Effector CD4-positive, alpha-beta T cell (primary cell): Measurements from ENCODE around the gene SINHCAF.
"Not testable (repeated sequence)": the region's sequence is repeated elsewhere in the genome, so short reads cannot be mapped to it uniquely, and the experiment has no call there.

Source experiments
- DNase-seq: peaks from one replicate; pipeline ENCODE4 v3.0.0-alpha.2; 2020

SINHCAF gene

DNA sequence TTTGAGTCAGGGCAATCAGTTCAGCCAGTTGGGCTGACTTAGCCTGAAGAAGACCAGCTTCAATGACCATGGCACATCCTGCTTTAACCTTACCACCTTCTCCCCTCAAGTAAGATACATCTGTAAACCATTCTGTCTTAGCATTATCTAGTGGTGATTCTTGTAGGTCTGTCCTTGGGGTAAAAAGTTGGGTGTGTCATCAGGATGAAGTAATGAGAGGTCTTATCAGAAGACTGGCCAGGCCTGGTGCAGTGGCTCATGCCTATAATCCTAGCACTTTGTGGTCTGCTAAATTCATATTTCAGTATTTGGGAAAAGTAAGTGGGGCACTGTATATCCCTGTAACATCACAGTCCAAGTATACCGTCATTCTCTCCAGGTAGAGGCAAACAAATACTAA, 19.1 kb downstream of the SINHCAF start:
- no peak for DNase-seq

DNA sequence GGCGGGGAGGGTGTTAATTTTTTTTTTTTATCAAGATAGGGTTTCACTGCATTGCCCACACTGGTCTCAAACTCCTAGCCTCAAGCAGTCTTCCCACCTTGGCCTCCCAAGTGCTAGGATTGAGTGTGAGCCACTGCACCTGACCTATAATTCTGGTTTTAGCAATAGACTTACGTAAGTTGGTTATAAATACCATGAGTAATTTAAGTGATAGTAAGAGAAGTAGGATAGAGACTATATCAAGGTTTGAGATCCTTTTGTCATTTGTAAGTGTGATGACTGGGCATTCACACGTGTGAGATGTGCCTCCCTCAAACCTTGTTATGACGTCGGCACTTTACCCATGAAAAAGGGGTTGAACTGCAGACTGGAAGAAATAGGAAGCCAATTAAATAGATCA, 22.5 kb downstream of the SINHCAF start:
- no peak for DNase-seq

DNA sequence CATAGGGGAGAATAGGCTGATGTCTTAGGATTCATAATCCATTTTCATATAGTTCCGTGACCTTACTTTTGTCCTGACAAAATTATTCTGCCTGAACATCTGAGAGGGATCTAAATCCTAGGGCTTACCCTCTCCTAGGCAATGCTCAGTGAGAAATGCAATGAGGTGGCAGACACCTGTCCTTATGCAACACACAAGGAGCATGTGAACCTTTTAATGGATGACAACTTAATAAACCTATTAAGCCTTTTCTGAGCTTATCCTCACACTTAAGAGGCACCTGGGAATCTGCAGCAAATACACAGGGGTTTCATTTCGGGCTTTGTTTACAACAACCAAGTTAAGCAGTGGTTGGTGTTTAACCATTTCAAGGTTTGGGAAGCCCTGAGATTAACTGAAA, 24.6 kb downstream of the SINHCAF start:
- no peak for DNase-seq

DNA sequence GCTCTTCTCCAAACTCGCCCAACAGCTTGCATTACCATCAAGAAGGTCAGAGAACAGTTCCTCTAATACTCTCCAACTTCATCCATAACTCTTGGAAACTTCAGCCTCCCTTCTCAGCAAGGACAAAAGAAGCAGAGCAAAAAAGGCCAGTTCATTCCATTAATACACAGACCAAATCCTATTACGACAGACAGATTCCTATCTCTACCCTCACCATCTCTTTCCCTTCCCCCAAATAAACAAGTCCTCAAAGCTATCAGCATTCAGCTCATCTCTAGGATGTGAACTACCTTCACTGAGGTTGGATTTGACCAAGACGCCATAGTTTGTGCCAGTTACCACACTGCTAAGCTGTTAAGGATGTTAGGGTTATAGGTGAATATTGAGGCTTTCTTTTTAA, 25.2 kb downstream of the SINHCAF start:
- no peak for DNase-seq

DNA sequence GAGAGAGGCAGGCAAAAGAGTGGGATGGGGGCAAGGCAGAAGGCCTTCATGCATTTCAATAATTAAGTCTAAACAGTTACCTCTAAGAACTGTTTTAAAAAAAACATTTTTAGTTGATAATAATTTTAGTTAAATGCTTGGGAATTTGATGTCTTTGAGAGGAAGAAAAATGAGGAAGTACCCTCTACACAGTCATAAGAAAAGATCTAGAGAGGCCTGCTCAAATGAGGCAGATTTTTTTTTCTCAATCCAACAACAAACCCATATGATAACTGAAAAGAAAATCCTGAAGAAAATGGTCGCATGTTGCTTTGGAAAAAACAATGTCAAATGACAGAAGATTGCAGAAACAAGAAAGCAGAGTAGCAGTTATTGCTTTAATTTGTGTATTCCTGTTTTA, 25.6 kb downstream of the SINHCAF start:
- no peak for DNase-seq

DNA sequence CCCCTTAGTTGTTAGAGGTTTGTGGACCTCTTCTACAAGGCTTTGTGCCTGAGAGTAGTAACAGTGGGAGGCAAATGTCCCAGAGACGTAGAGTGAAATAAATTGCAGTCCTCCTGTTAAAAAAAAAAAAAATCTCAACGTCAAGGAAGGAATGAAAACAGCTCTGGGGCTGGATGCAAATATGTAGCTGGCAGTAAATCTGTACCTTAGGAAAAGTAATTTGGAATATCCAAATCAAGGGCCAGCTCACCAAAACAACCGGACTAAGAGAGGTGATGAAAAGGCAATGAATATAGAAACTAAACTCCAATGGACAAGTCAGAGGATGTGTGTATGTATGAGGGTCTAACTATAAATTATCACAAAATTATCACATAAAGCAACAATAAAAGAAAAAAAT, 27.0 kb downstream of the SINHCAF start:
- DNase-seq = no peak

DNA sequence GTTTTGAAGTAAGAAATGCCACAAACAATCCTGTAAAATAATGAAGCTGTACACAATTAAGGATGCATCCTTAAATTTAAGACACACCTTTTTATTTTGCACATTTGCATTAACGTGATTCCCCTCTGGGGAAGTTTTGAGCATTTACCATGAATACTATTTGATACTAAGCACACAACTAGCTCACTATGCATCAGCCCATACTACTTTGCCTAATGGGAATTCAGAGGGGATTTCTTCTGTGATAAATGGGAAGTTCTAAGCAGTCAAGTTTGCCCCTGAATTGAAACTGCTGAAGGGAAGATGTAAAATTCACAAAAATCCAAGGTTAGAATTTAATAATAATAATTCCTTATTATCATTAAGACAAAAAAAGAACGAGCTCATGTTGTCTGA, 27.4 kb downstream of the SINHCAF start:
- no peak for DNase-seq

DNA sequence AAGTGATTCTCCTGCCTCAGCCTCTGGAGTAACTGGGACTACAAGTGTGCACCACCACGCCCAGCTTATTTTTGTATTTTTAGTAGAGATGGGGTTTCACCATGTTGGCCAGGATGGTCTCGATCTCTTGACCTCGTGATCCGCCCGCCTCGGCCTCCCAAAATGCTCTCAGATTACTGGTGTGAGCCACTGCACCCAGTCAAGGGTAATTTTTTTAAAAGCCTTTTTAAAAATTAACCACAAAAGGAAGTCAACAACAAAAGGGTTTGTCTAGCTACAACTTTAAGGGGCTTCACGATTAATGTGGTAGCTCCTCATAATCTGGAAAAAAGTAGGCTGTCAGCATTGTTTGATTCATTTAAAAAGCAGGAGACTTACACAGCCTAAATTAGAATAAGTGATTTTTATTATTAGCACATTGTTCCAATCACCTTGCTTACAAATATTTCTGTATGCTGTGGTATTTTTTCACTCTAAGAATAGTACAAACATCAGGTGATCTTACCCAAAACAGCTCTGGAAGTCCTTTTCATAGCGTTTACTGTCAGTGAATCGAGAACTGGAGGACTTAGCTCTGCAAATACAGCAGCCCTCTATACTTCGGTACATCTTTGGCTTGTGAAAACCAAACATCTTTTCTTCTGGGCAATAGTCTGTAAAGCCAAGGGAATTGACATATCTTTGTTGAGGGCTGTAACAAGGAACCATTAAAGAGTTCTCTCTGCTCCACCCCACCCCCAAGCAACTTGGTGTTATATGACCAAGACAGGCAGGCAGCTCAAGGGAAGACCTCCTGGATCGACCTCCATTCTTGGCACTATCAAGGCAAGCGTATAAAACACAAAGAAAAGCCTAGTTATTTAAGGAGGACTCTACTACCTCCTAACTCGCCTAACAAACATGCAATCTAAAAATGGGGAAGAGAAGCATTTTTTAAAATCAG, 28.1 kb downstream of the SINHCAF start:
- DNase-seq = no peak

DNA sequence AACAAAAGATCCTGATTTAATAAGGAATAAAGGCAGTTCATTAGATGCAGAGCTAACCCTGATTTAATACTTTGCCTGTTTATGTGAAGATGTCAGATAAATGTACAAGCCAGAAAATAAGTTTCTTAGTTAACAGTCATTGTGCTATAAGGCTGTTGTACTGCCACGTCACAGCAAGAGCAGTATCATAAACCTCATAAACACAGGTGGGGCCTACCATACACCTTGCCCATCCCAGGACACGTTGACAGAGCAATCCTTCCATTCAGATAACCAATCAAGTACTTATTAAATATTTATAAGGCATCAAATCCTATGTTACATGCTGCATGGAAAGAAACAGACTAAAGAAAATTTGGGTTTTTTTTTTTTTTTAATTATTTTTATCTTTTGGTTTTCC, 36.5 kb downstream of the SINHCAF start:
- DNase-seq = no peak

DNA sequence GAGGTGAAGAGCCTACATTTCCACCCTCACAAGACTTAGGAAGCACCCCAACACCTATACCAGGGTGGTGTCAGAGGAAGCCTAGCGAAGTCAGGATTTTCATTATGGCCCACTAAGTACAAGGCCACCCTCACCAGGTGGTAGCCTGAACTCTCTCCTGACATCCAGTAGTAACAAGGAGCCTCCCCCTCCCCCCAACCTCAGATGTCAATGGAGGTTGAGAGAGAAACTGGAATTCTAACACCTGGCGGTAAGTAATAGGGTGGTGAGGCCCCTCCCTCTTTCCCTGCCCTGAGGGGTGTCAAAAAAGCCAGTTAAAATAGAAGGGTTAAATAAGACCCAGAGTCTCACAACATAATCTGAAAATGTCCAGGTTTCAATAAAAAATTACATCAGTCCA, 37.6 kb downstream of the SINHCAF start:
- no peak for DNase-seq

DNA sequence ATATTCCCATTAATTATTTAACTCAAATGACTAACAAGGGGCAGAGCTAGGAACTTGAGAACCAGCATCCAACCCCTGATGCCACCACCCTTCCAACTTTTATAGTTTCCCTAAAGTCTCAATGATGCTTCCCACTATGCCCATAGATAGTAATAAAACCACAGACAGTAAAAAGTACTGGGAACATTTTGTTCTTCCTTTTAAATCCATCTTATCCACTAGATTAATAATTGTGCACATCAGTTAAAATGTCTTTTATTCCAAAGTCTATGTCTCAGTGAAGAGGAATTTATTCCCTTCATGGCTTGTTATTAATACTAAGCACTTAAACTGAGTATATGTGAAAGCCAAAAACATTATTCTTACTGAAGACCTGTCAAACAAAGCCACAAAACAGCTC, 45.8 kb downstream of the SINHCAF start:
- DNase-seq = no peak

DNA sequence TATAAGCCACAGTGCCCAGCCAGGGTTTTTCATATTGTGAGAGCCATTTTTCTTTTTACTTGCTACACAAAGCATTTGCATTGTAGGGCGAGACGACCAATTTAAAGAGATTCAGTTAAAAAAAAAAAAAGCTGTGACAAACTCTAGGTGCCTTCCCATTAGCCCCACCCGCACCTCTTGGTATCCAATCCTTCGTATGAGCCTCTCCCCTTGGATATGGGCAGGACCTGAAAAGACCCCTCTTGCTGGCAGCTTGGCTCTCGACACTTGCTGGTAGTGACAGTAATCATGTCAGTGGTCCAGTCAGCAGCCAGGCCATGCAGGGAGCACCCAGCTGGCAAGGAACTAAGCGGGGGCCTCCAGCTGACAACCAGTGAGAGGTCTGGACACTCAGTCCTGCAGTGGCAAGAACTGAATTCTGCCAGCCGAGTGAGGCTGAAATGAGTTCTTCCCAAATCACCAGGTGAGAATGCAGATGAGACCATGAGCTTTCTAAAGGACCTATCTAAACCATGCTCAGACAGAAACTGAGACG, 46.5 kb downstream of the SINHCAF start:
- DNase-seq = no peak

DNA sequence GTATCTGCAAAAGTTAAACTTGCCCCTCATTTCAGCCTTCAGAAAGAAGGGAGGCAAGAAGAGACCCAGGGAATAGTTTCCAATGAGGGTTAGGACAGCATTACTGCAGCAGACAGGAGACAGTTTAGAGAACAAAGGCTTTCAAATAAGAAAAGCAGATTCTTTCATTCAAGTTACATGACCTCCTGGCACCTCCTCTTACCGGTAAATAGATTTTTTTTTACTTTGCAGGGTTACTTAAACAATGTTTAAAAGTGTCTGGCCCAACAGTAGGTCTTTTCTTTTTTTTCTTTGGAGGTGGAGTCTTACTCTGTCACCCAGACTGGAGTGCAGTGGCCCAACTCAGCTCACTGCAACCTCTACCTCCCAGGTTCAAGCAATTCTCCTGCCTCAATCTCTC, 47.1 kb downstream of the SINHCAF start:
- no peak for DNase-seq

DNA sequence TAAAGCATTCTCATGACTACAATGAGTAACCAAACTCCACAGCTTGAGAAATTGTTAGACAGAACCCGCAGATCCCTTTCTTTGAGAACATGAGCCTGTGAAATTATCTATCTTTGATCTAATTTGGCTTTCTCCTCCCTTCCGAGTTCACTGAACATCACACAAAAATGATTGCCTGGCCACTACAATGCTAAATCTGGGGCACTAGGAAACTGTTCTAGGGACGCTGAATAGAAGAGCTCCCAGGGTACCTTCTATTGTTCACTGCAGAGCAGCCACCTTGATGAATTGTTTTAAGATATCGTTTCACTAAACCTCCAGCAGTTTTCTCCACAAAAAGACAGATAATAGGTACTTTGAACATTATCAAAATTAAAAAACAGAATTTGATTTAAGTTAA, 47.5 kb downstream of the SINHCAF start:
- no peak for DNase-seq

DNA sequence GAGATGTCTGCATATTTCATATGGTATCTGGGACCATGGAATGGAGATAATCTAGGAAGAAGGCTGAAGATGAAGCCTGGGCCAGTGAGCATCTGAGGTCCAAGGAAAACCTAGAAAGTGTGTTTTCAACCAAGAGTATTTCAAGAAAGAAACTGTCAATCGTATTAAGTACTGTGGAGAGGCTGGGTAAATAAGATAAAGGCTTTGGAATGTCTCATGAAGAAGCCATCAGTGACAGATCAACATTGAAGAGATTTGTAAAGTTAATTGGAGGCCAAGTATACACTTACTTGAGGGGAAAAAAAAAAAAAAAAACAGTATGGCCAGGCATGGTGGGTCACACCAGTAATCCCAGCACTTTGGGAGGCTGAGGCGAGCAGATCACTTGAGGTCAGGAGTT, 48.9 kb downstream of the SINHCAF start:
- no peak for DNase-seq

DNA sequence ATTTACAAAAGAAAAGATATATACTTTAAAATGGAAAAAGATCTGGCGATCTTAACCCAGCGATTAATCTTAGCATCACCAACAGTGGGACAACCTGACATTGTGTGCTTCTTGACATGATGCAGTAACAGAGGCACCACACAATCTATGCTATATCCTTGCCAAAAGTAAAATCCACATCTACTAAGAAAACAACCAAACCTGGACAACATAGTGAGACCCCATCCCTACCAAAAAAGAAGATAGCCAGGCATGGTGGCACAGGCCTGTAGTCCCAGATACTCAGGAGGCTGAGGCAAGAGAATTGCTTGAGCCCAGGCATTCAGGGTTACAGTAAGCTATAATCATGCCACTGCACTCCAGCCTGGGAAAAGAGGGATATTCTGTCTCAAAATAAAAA, 50.5 kb downstream of the SINHCAF start:
- DNase-seq = no peak

DNA sequence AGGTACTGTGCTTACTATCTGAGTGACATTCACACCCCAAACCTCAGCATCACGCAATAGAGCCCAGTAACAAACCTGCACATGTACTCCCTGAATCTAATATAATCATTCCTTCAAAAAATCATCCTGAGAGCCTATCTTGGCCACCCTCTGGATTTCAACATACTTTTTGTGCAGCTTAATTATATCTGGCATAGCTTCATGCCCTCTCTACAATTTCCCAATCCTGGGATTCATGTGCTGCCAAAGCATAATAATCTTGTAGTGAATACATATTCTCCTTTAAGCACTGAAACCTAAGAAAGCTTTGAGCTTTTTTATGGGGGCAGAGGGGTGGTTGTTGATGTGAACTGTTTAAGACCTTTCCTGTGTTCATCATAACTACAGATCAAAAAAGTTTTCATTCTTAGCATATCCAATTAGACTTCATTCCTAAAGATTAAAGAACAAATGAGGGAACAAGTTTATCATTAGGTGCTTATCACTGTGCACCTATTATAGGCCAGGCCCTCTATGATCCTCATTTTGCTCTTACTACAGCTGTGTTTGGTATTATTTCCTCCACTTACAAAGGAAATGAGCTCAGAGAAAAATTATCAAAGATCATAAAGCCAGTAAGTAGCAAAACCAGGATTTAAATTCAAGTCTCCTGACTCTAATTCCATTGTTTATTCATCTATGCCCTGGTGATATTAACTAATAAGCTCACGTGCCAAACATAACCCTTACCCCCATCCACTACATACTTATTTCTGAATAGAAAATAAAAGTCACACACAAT, 51.2 kb downstream of the SINHCAF start:
- DNase-seq = no peak

DNA sequence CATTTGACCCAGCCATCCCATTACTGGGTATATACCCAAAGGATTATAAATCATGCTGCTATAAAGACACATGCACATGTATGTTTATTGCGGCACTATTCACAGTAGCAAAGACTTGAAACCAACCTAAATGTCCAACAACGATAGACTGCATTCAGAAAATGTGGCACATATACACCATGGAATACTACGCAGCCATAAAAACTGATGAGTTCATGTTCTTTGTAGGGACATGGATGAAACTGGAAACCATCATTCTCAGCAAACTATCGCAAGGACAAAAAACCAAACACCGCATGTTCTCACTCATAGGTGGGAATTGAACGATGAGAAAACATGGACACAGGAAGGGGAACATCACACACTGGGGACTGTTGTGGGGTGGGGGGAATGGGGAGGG, 52.2 kb downstream of the SINHCAF start:
- DNase-seq = not testable (repeated sequence)

DNA sequence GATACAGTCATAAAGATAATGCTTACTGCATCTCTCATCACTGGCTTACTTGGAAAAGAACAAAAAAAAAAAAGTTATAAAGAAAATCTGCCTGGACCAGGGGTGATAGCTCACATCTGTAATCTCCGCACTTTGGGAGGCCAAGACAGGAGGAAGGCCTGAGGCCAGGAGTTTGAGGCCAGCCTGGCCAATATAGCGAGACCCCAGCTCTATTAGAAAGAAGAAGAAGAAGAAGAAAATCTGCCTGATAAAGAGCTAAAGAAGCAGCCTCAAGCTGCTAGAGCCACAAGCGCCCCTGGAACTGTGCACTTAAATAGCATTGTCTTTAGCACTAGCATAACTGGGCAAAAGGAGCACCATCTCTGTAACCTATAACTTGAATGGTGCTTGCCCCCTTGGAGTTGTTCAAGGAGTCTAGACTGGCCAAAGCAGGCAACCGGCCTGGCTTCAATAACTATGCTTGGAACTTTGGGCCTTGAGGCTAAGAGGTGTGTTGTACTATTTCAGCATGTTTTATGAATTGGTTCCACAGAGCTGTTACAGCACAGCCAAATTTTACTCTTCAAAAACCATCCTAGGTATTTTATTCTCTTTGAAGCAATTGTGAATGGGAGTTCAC, 53.2 kb downstream of the SINHCAF start:
- DNase-seq = no peak

DNA sequence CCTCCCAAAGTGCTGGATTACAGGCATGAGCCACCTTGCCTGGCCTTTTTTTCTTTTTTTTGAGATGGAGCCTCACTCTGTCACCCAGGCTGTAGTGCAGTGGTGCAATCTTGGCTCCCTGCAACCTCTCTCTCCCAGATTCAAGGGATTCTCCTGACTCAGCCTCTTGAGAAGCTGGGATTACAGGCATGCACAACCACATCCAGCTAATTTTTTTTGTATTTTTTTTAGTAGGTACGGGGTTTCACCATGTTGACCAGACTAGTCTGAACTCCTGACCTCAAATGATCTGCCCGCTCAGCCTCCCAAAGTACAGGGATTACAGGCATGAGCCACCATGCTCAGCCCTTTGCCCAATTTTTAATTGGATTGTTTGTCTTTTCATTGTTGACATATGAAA, 58.0 kb downstream of the SINHCAF start:
- DNase-seq = no peak

DNA sequence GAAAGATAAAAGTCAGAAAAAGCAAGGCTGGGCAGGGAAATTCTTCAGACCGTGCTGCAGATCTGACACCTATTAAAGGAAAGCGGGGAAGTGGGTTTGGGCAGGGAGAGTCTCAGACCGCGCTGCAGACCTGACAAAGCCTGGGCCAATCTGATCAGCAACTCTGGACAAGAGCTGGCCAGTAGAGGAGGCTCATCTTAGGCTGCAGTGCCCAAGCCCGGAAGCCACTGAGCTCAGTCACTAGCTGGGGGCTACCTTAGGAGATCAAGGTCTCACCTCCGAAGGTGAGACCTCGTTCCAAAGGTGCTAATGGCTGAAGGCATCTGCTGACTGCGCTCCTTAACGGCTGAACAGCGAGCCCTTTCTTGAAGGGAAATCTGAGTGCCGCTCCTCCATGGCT, 60.2 kb downstream of the SINHCAF start:
- no peak for DNase-seq

DNA sequence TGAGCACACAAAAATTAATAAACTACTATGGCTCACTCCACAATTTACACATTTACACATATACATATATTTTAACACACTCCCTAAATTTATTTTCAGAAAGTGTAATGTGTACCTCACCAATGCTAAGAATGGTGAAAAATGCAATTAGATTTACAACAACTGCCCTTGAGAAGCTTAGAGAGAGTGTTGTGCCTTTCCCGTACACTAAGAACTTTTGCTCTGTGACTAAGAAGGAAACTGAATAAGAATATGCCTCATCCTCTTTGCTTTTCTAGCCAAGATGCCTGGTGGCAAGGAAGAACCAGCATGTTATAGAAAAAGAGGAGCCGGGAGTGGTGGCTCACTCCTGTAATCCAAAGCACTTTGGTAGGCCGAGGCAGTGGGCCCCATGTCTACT, 62.3 kb downstream of the SINHCAF start:
- DNase-seq = no peak

DNA sequence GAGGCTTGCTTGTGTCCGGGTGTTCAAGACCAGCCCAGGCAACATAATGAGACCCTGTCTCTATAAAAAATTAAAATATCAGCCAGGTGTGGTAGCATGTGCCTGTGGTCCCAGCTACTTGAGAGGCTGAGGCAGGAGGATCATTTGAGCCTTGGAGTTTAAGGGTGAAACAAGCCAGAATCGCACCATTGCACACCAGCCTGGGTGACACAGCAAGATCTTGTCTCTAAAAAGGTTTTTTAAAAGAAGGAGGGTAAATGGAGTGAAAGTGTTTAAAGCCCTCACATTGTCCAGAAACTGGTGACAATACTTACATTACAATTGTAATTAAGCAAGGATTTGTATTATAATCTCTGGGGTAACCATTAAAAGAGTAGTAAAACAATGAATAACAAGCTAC, 64.2 kb downstream of the SINHCAF start:
- DNase-seq = no peak

DNA sequence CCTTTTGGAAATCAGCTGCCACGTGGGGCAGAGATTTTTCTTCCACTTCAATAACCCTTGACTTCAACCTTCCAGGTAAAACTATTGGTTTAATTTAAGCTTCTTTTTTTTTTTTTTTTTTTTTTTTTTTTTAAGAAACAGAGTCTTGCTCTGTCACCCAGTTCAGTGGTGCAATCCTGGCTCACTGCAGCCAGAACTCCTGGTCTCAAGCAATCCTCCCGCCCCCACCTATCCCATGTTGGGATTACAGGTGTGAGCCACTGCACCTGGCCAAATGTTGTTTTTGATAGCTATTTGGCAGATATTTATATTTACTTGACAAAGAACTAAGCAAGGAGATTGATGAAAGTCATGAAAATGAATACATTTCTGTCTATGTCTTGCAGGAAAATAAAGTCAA, 65.1 kb downstream of the SINHCAF start:
- DNase-seq = no peak
